ENCODE results near the gene KCNG2.
"Not testable (repeated sequence)": the region's sequence is repeated elsewhere in the genome, so short reads cannot be mapped to it uniquely, and the experiment has no call there.

KCNG2 gene

GRCh38 chr18:79859314-79859713 lies 61.6 kb downstream of the KCNG2 start:
- H3K4me3 ChIP-seq: no peak overlapping the region
- peaks cover 24 to 33% (median 30%) of the 10 kb centered on the region in 11 experiments for H3K9me3 ChIP-seq (replicated peaks in 1 of 11)
- TF ChIP-seq Cebpa-rat (IDR thresholded peaks at IDR 0.05): no peak
- H4K20me1 ChIP-seq: no peaks in the 10 kb centered on the region
- H3K27ac ChIP-seq: no peak overlapping the region
- peaks cover 0 to 22% (median 0%) of the 10 kb centered on the region in 11 experiments; a peak in 6 of 22 replicates for H3K27me3 ChIP-seq
- H3K4me2 ChIP-seq: no peak overlapping the region
- no peak overlapping the region for H3K9ac ChIP-seq
- H3K4me1 ChIP-seq: peaks cover 23 to 37% (median 33%) of the 10 kb centered on the region in 10 experiments
- no peaks in the 10 kb centered on the region for H3K36me3 ChIP-seq

GRCh38 chr18:79861687-79862086 lies 63.9 kb downstream of the KCNG2 start:
- no peak for TF ChIP-seq Cebpa-rat (IDR thresholded peaks at IDR 0.05)
- Histone ChIP-seq H4K20me1 (no peaks in the 10 kb centered on the region), H3K9me3 (replicated peaks in 1 of 11) (peaks cover 24 to 33% (median 30%) of the 10 kb centered on the region in 11 experiments), H3K9ac (no peak overlapping the region), H3K4me3 (no peak overlapping the region), H3K27me3 (peaks cover 0 to 6% (median 0%) of the 10 kb centered on the region in 11 experiments; a peak in 1 of 22 replicates), H3K27ac (no peak overlapping the region), H3K36me3 (no peaks in the 10 kb centered on the region), H3K4me2 (no peak overlapping the region), H3K4me1 (peaks cover 0 to 13% (median 9%) of the 10 kb centered on the region in 10 experiments; a peak in 16 of 20 replicates)

- Histone ChIP-seq H3K9ac (no peak overlapping the region), H3K4me1 (peaks cover 0 to 4% (median 2%) of the 10 kb centered on the region in 10 experiments; a peak in 12 of 20 replicates), H3K4me3 (no peak overlapping the region), H4K20me1 (no peaks in the 10 kb centered on the region; a peak in 1 of 22 replicates), H3K27ac (no peak overlapping the region), H3K4me2 (no peak overlapping the region), H3K36me3 (no peaks in the 10 kb centered on the region), H3K9me3 (replicated peaks in 1 of 11) (peaks cover 24 to 33% (median 30%) of the 10 kb centered on the region in 11 experiments), H3K27me3 (peaks cover 0 to 2% (median 0%) of the 10 kb centered on the region in 11 experiments; a peak in 1 of 22 replicates)
- no peak for TF ChIP-seq Cebpa-rat (IDR thresholded peaks at IDR 0.05)
Measured at GRCh38 chr18:79862562-79862961, 64.8 kb downstream of the KCNG2 start.

GRCh38 chr18:79863161-79864005 lies 65.6 kb downstream of the KCNG2 start:
- peaks cover 24 to 36% (median 32%) of the 10 kb centered on the region in 11 experiments for H3K9me3 ChIP-seq (replicated peaks in 1 of 11)
- no peaks in the 10 kb centered on the region for H3K36me3 ChIP-seq
- no peaks in the 10 kb centered on the region; a peak in 1 of 22 replicates for H4K20me1 ChIP-seq
- no peak overlapping the region for H3K4me2 ChIP-seq
- H3K4me1 ChIP-seq: 0 out of 20 replicates have a peak, but pooled peaks cover 0 to under 1% (median 0%) of the 10 kb centered on the region in 10 experiments
- no peaks in the 10 kb centered on the region for H3K27me3 ChIP-seq
- no peak for TF ChIP-seq Cebpa-rat (IDR thresholded peaks at IDR 0.05)
- H3K4me3 ChIP-seq: no peak overlapping the region
- H3K9ac ChIP-seq: no peak overlapping the region
- H3K27ac ChIP-seq: no peak overlapping the region

- H3K4me1 ChIP-seq: peaks cover 0 to 8% (median 6%) of the 10 kb centered on the region in 10 experiments; a peak in 16 of 20 replicates
Measured at GRCh38 chr18:79864006-79864725, 66.4 kb downstream of the KCNG2 start.

GRCh38 chr18:79864955-79865354 lies 67.2 kb downstream of the KCNG2 start:
- H3K4me3 ChIP-seq: not testable (repeated sequence)

More at GRCh38 chr18:79864006-79864725, 66.4 kb downstream of the KCNG2 start:
- Histone ChIP-seq H3K4me2 (no peak overlapping the region), H3K9me3 (replicated peaks in 1 of 11) (peaks cover 24 to 38% (median 32%) of the 10 kb centered on the region in 11 experiments), H3K9ac (no peak overlapping the region), H3K36me3 (no peaks in the 10 kb centered on the region), H3K27ac (no peak overlapping the region), H3K4me3 (no peak overlapping the region), H4K20me1 (no peaks in the 10 kb centered on the region; a peak in 1 of 22 replicates), H3K27me3 (peaks cover 0 to 4% (median 0%) of the 10 kb centered on the region in 11 experiments; a peak in 1 of 22 replicates)
- no peak for TF ChIP-seq Cebpa-rat (IDR thresholded peaks at IDR 0.05)

GRCh38 chr18:79865951-79866350 lies 68.2 kb downstream of the KCNG2 start:
- H3K36me3 ChIP-seq, H3K4me2 ChIP-seq, H4K20me1 ChIP-seq, H3K9ac ChIP-seq, H3K4me3 ChIP-seq, H3K27ac ChIP-seq, H3K27me3 ChIP-seq: not testable (repeated sequence)
- Histone ChIP-seq H3K4me1 (peaks cover 7 to 26% (median 24%) of the 10 kb centered on the region in 10 experiments; a peak in 19 of 20 replicates), H3K9me3 (replicated peaks in 1 of 11) (peaks cover 24 to 36% (median 28%) of the 10 kb centered on the region in 11 experiments)

More at GRCh38 chr18:79864955-79865354, 67.2 kb downstream of the KCNG2 start:
- H3K4me1 ChIP-seq: peaks cover 2 to 16% (median 14%) of the 10 kb centered on the region in 10 experiments; a peak in 19 of 20 replicates
- not testable (repeated sequence) for H3K36me3 ChIP-seq, H3K4me2 ChIP-seq, H3K9ac ChIP-seq, H3K27me3 ChIP-seq, H4K20me1 ChIP-seq, H3K27ac ChIP-seq
- peaks cover 24 to 38% (median 32%) of the 10 kb centered on the region in 11 experiments for H3K9me3 ChIP-seq (replicated peaks in 1 of 11)

GRCh38 chr18:79866889-79867574 lies 69.3 kb downstream of the KCNG2 start:
- Histone ChIP-seq H3K4me3 (no peak overlapping the region), H3K27ac (peak overlapping the region in 2 of 11 experiments; percentile 9 to 35; a peak in 2 of 22 replicates), H3K9ac (peak overlapping the region in 2 of 11 experiments; percentile 14 to 19; a peak in 1 of 22 replicates), H4K20me1 (no peaks in the 10 kb centered on the region; a peak in 1 of 22 replicates), H3K9me3 (replicated peaks in 1 of 11) (peaks cover 13 to 25% (median 18%) of the 10 kb centered on the region in 11 experiments), H3K4me2 (no peak overlapping the region), H3K27me3 (peaks cover 0 to 8% (median 0%) of the 10 kb centered on the region in 11 experiments; a peak in 1 of 22 replicates), H3K36me3 (no peaks in the 10 kb centered on the region), H3K4me1 (peaks cover 7 to 35% (median 28%) of the 10 kb centered on the region in 10 experiments; a peak in 19 of 20 replicates)
- no peak for TF ChIP-seq Cebpa-rat (IDR thresholded peaks at IDR 0.05)
